Left ventricle myocardium inferior (tissue), 1 donor: ENCODE data around the gene KLRF2. TPM values are rescaled to one million over a fixed set of nuclear protein-coding genes. Genes with fewer than 3 reads are reported as not detected.

Source experiments
- DNase-seq: peaks from one replicate; pipeline ENCODE4 v3.0.0-alpha.2; 2020
- H3K27ac ChIP-seq: fragments of 200-600 bp; replicated peaks from 2 replicates; pipeline ENCODE4 v1.8.0; 2021
- H3K27me3 ChIP-seq: fragments of 200-600 bp; 2 replicates; pipeline ENCODE4 v1.8.0; 2021; ENCODE audit warnings: low read depth
- H3K36me3 ChIP-seq: fragments of 200-600 bp; 2 replicates; pipeline ENCODE4 v1.8.0; 2021
- H3K4me1 ChIP-seq: fragments of 200-600 bp; 2 replicates; pipeline ENCODE4 v1.8.0; 2021
- H3K4me3 ChIP-seq: fragments of 200-600 bp; 2 replicates; pipeline ENCODE4 v1.8.0; 2021; ENCODE audit warnings: mild to moderate bottlenecking, moderate library complexity
- H3K9me3 ChIP-seq: fragments of 200-600 bp; replicated peaks from 2 replicates; pipeline ENCODE4 v1.8.0; 2021
- CTCF ChIP-seq: fragments of 200-600 bp; IDR thresholded peaks from 2 replicates; pipeline ENCODE4 v1.8.0; 2021; ENCODE audit warnings: antibody characterized with exemption, mild to moderate bottlenecking, borderline replicate concordance
- intact Hi-C: fragments of 100-400 bp; cut with micrococcal nuclease; formaldehyde crosslinking; loops from one replicate; pipeline ENCODE4 v1.11.0; 2022
- total RNA-seq: library from RNA; stranded (reverse); fragmentation: NEBNext Ultra II Directional; extraction: Animal tissue kit (Norgen Biotek cat#: 25700); gene quantifications from one replicate; pipeline ENCODE4 v1.2.1, GENCODE V29; 2021
- donor health status: DM: no; HTN: yes; CAD: no; lungs with severe emphysema.

Gene KLRF2
- total RNA-seq, 1 donor from 2014 or later = not detected

- no peak for TF ChIP-seq CTCF
- intact Hi-C loops = no loop called here
- no peaks in the 10 kb centered on the region for H3K4me1 ChIP-seq
- H3K27ac ChIP-seq = no peak overlapping the region
- no peaks in the 10 kb centered on the region for H3K36me3 ChIP-seq
- DNase-seq = no peak
- H3K4me3 ChIP-seq = no peak overlapping the region
- no peaks in the 10 kb centered on the region for H3K9me3 ChIP-seq
- H3K27me3 ChIP-seq = no peaks in the 10 kb centered on the region
Observed at GRCh38 chr12:9883175-9883574, 1.9 kb downstream of the KLRF2 start.

- Histone ChIP-seq H3K9me3 (no peaks in the 10 kb centered on the region), H3K27me3 (no peaks in the 10 kb centered on the region), H3K36me3 (no peaks in the 10 kb centered on the region), H3K27ac (no peak overlapping the region), H3K4me1 (no peaks in the 10 kb centered on the region), H3K4me3 (no peak overlapping the region)
- no peak for TF ChIP-seq CTCF
- intact Hi-C loops = no loop called here
- no peak for DNase-seq
Observed at GRCh38 chr12:9888665-9889273, 7.5 kb downstream of the KLRF2 start.

GRCh38 chr12:9895215-9895971 lies 14.1 kb downstream of the KLRF2 start:
- Histone ChIP-seq H3K9me3 (no peaks in the 10 kb centered on the region), H3K4me1 (no peaks in the 10 kb centered on the region), H3K27ac (no peak overlapping the region), H3K4me3 (no peak overlapping the region), H3K36me3 (no peaks in the 10 kb centered on the region), H3K27me3 (peaks cover 4% of the 10 kb centered on the region)
- no peak for DNase-seq
- no peak for TF ChIP-seq CTCF
- intact Hi-C loops = no loop called here

GRCh38 chr12:9897535-9897934 lies 16.2 kb downstream of the KLRF2 start:
- H3K27ac ChIP-seq = no peak overlapping the region
- no peaks in the 10 kb centered on the region for H3K4me1 ChIP-seq
- DNase-seq = no peak
- no peak for TF ChIP-seq CTCF
- peaks cover 13% of the 10 kb centered on the region for H3K9me3 ChIP-seq
- H3K4me3 ChIP-seq = no peak overlapping the region
- H3K27me3 ChIP-seq = peaks cover 4% of the 10 kb centered on the region
- intact Hi-C loops = no loop called here
- no peaks in the 10 kb centered on the region for H3K36me3 ChIP-seq

- Histone ChIP-seq H3K9me3 (peaks cover 22% of the 10 kb centered on the region), H3K27me3 (peaks cover 4% of the 10 kb centered on the region), H3K4me3 (no peak overlapping the region), H3K36me3 (no peaks in the 10 kb centered on the region), H3K27ac (no peak overlapping the region), H3K4me1 (no peaks in the 10 kb centered on the region)
- intact Hi-C loops = no loop called here
- TF ChIP-seq CTCF = no peak
- no peak for DNase-seq
Observed at GRCh38 chr12:9899209-9899608, 17.9 kb downstream of the KLRF2 start.
